ENCODE data around the gene OSM.

The OSM gene

DNA sequence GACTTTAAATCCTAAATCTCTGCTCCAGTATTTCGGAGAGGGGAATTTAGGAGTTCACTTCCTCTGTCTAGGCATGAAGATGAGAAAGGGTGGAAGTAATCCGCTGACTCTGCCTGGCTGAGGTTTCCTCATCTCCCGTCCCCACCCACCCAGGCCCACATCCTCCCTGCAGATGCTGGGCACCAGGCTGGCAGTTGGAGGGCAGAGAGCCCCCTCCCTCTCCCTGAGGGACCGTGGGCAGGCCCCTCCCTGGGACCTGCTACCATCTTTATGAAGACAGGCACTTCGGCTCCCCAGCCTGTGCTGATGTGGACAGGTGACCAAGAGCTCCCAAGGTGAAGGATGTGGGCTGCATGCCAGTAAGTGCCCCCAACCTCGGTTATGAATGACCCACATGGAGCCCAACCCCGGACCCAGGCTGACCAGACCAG is 16.0 kb upstream of the OSM start:
- TF ChIP-seq, protein P1, sequence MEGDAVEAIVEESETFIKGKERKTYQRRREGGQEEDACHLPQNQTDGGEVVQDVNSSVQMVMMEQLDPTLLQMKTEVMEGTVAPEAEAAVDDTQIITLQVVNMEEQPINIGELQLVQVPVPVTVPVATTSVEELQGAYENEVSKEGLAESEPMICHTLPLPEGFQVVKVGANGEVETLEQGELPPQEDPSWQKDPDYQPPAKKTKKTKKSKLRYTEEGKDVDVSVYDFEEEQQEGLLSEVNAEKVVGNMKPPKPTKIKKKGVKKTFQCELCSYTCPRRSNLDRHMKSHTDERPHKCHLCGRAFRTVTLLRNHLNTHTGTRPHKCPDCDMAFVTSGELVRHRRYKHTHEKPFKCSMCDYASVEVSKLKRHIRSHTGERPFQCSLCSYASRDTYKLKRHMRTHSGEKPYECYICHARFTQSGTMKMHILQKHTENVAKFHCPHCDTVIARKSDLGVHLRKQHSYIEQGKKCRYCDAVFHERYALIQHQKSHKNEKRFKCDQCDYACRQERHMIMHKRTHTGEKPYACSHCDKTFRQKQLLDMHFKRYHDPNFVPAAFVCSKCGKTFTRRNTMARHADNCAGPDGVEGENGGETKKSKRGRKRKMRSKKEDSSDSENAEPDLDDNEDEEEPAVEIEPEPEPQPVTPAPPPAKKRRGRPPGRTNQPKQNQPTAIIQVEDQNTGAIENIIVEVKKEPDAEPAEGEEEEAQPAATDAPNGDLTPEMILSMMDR (IDR thresholded peaks at IDR 0.05): no peak
- H3K4me3 ChIP-seq (ENCODE audit: low read depth, low read length): no peak overlapping the region
- H3K27ac ChIP-seq: no peak overlapping the region
- H3K27me3 ChIP-seq (ENCODE audit: control insufficient read depth, insufficient read depth, low read length): no peaks in the 10 kb centered on the region
- no peak overlapping the region for H2AFZ ChIP-seq
- H3K9ac ChIP-seq: no peak overlapping the region
- H3K4me2 ChIP-seq (ENCODE audit: low read length): no peak overlapping the region
- no peaks in the 10 kb centered on the region for H3K9me3 ChIP-seq (ENCODE audit: control insufficient read depth, low read length)
- H3K79me2 ChIP-seq: no peaks in the 10 kb centered on the region
- H3K36me3 ChIP-seq (ENCODE audit: control insufficient read depth, insufficient read depth, low read length): no peaks in the 10 kb centered on the region
- H3K4me1 ChIP-seq: no peaks in the 10 kb centered on the region

DNA sequence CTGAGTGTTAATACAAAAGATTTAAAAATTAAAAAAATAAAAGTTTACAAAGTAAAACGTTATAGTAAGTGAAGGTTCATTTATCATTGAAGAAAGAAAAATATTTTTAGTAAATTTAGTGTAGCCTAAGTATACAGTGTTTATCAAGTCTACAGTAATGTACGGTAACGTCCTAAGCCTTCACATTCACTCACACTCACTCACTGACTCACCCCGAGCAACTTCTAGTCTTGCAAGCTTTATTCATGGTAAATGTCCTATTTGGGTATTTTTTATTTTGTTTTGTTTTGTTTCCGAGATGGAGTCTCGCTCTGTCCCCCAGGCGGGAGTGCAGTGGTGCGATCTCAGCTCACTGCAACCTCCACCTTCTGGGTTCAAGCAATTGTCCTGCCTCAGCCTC is 13.9 kb upstream of the OSM start:
- no peak overlapping the region for H3K4me2 ChIP-seq (ENCODE audit: low read length)
- TF ChIP-seq, protein P1 (IDR thresholded peaks at IDR 0.05): no peak
- no peak overlapping the region for H2AFZ ChIP-seq
- no peak overlapping the region for H3K27ac ChIP-seq
- H3K9me3 ChIP-seq (ENCODE audit: control insufficient read depth, low read length): no peaks in the 10 kb centered on the region
- H3K9ac ChIP-seq: no peak overlapping the region
- H3K27me3 ChIP-seq (ENCODE audit: control insufficient read depth, insufficient read depth, low read length): no peaks in the 10 kb centered on the region
- no peaks in the 10 kb centered on the region for H3K79me2 ChIP-seq
- no peaks in the 10 kb centered on the region for H3K36me3 ChIP-seq (ENCODE audit: control insufficient read depth, insufficient read depth, low read length)
- H3K4me1 ChIP-seq: no peaks in the 10 kb centered on the region
- no peak overlapping the region for H3K4me3 ChIP-seq (ENCODE audit: low read depth, low read length)

DNA sequence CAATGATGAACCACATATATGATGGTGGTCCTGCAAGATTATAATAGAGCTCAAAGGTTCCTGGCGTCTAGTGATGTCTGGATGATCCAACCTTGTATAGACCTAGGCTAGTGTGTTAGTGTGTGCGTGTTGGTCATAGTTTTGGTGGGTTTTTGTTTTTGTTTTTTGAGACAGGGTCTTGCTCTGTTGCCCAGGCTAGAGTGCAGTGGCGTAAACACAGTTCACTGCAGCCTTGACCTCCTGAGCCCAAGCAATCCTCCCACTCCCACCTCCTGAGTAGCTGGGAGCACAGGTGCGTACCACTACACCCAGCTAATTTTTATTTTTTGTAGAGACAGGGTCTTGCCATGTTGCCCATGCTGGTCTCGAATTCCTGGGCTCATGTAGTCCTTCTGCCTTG is 13.3 kb upstream of the OSM start:
- H3K4me1 ChIP-seq: no peaks in the 10 kb centered on the region
- no peaks in the 10 kb centered on the region for H3K36me3 ChIP-seq (ENCODE audit: control insufficient read depth, insufficient read depth, low read length)

DNA sequence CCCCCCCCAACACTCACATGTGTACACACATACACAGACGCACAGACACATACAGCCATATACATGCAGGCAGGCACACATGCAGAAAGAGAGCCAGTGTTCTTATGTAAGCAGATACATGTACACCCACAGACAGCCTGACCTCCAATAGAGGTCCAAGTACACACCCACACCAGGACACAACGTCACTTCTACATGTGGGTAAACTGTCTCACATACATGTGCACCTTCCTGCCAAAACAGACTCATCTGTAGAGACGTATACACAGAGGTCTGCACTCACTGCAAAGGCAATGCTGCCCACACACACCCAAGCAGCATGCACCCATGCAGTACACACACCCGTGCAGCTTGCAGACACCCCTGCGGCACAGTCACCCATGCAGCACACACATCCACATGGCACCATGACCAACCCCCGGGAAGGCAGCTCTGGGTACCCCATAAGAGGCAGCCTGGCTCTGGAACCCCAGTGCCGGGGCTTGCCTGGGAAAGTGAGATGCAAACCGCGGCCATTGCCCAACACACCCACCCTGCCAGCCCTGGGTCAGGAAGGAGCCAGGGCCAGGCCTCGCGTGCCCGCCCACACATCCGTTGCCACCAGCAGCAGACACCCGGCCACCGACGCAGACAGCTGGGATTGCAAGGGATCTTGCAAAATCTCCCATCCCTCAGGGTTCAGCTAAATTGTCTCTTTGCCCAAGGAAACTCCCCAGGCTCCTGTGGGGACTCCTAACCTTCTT is 12.6 kb upstream of the OSM start:
- Histone ChIP-seq H3K4me3 (ENCODE audit: low read depth, low read length) (no peak overlapping the region), H3K79me2 (no peaks in the 10 kb centered on the region), H3K9me3 (ENCODE audit: control insufficient read depth, low read length) (no peaks in the 10 kb centered on the region), H3K27ac (no peak overlapping the region), H3K9ac (no peak overlapping the region), H3K4me1 (no peaks in the 10 kb centered on the region), H3K4me2 (ENCODE audit: low read length) (no peak overlapping the region), H3K36me3 (ENCODE audit: control insufficient read depth, insufficient read depth, low read length) (no peaks in the 10 kb centered on the region), H2AFZ (no peak overlapping the region), H3K27me3 (ENCODE audit: control insufficient read depth, insufficient read depth, low read length) (no peaks in the 10 kb centered on the region)
- TF ChIP-seq, protein P1 (IDR thresholded peaks at IDR 0.05): no peak

More for the DNA sequence above, 13.3 kb upstream of the OSM start:
- Histone ChIP-seq H3K4me3 (ENCODE audit: low read depth, low read length) (no peak overlapping the region), H3K9me3 (ENCODE audit: control insufficient read depth, low read length) (no peaks in the 10 kb centered on the region), H3K27me3 (ENCODE audit: control insufficient read depth, insufficient read depth, low read length) (no peaks in the 10 kb centered on the region), H2AFZ (no peak overlapping the region), H3K4me2 (ENCODE audit: low read length) (no peak overlapping the region), H3K9ac (no peak overlapping the region), H3K27ac (no peak overlapping the region), H3K79me2 (no peaks in the 10 kb centered on the region)
- TF ChIP-seq, protein P1 (IDR thresholded peaks at IDR 0.05): no peak
